Astrocyte of the spinal cord (primary cell): ENCODE data around the gene FOLR3.
"Not testable (repeated sequence)": the region's sequence is repeated elsewhere in the genome, so short reads cannot be mapped to it uniquely, and the experiment has no call there.

Source experiments
- DNase-seq: peaks from one replicate; pipeline ENCODE4 v3.0.0; 2011; ENCODE audit warnings: low read depth, low spot score
- H3K4me3 ChIP-seq: 2 replicates; pipeline ENCODE4 v1.5.1; 2011; ENCODE audit warnings: low read depth, mild to moderate bottlenecking, low read length, moderate library complexity
- CTCF ChIP-seq: IDR thresholded peaks from 2 replicates; pipeline ENCODE4 v1.5.1; 2012; ENCODE audit warnings: low read depth, mild to moderate bottlenecking, low read length, inconsistent platforms
- in situ Hi-C: cut with HindIII; loops from 2 replicates; pipeline ENCODE4 v1.10.0; 2017; ENCODE audit warnings: low sequenced_read_pairs

The FOLR3 gene

DNA sequence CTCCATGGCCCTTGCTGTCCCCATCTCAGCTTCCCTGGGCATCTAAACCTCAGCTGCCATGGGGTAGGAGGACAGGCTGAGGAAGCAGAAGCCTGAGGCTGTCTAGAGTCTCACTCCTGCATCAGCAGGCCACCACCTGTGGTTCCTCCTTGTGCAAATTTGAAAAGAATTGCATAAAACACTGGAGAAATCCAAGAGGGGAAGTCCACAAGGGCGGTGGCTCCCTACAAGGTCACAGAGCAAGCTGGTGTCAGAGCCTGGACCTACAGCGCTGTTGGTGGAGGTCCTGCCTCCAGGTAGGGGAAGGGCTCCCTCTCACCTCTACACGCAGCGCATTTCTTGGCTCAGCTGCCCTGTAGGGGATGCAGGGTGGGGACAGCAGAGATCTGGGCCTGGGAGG lies at the start of gene FOLR3:
Gene FOLR3 (plus strand): TSS at position 253 of the 400 bp plus-strand sequence. CDS start 228 bp downstream, outside the sequence.
- DNase-seq, in situ Hi-C loops, H3K4me3 ChIP-seq: not testable (repeated sequence)

- no peak for TF ChIP-seq CTCF
- H3K4me3 ChIP-seq = no peak overlapping the region
- in situ Hi-C loops = no loop called here
- DNase-seq = no peak
These were observed 47.3 kb upstream of the FOLR3 start for GRCh38 chr11:72088076-72088808.

DNA sequence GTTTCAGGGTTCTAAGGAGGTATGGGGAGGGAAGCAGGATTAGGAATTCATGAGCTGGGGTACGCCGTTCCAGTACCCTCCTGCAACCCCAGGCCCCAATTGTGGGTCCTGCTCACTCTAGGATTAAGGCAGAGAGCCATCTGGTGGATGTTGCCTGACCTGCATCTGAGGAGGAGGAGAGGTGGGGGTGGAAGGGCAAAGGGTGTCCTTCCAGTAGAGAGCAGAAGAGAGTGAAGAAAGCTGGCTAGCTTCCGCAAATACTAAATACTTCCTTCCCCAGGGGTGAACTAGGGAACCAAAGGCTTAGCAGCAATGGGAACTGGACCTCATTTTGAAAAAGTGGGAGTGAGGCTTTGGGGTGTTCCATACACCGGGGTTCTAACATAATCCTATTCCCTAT lies 44.2 kb upstream of the FOLR3 start:
- in situ Hi-C loops = no loop called here
- no peak overlapping the region for H3K4me3 ChIP-seq
- peak; percentile 60 for DNase-seq
- peak; percentile 90 for TF ChIP-seq CTCF

- no peak for TF ChIP-seq CTCF
- in situ Hi-C loops = no loop called here
- DNase-seq = no peak
- no peak overlapping the region for H3K4me3 ChIP-seq
These were observed 36.8 kb upstream of the FOLR3 start for GRCh38 chr11:72098741-72099140.

GRCh38 chr11:72100009-72100408 lies 35.5 kb upstream of the FOLR3 start:
- in situ Hi-C loops = no loop called here
- H3K4me3 ChIP-seq = no peak overlapping the region
- DNase-seq = no peak
- no peak for TF ChIP-seq CTCF

DNA sequence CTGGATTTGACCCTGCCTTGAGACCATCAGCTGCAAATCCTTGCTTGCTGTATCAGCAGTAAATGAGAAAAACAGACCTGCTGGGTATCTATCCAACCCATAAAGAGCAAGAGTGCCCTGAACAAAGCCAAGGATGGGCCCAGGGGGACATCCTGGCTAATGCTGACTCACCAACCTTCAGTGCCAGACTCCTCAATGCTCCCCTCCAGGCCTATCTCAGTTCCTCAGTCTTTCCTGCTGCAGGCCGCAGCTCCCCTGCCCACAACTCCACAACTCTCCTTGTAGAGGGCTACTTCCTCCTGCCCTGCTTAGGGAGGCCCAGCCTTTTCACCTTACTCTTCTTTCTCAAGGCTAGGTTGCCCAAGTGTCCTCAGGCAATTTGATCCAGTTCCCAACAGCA lies 35.1 kb upstream of the FOLR3 start:
- TF ChIP-seq CTCF = no peak
- in situ Hi-C loops = no loop called here
- DNase-seq = no peak
- no peak overlapping the region for H3K4me3 ChIP-seq

- H3K4me3 ChIP-seq = peak overlapping the region; percentile 96
- in situ Hi-C loops = no loop called here
- TF ChIP-seq CTCF = no peak
- DNase-seq = no peak
These were observed 33.4 kb upstream of the FOLR3 start for GRCh38 chr11:72102162-72102561.
